K562 (cell line): ENCODE results near the gene ANK3. TPM values are rescaled to one million over a fixed set of nuclear protein-coding genes. Genes with fewer than 3 reads are reported as not detected.

ENCODE experiments used
- BMI1 ChIP-seq: fragments of 150-350 bp; IDR thresholded peaks from 2 replicates; pipeline ENCODE4 v1.6.1; 2014; ENCODE audit warnings: low read length
- CCAR2 ChIP-seq: fragments of 200-400 bp; formaldehyde crosslinking; IDR thresholded peaks from 2 replicates; pipeline ENCODE4 v1.6.1; 2017; ENCODE audit warnings: mild to moderate bottlenecking, low read depth, low read length
- DACH1 ChIP-seq: fragments of 450-650 bp; IDR thresholded peaks from 2 replicates; pipeline ENCODE4 v1.6.1; 2018; ENCODE audit not compliant: partially characterized antibody
- IFI16 ChIP-seq: fragments of 250-450 bp; sonication (Bioruptor Pico); IDR thresholded peaks from 2 replicates; pipeline ENCODE4 v2.1.2; 2022; ENCODE audit warnings: mild to moderate bottlenecking, inconsistent platforms
- IRF2 ChIP-seq: sonication (generic); formaldehyde crosslinking; IDR thresholded peaks from 2 replicates; pipeline ENCODE4 v1.8.1; 2022; ENCODE audit warnings: mild to moderate bottlenecking, missing genetic modification reagents
- KDM4B ChIP-seq, 2 experiments: fragments of 450-650 bp in 1 of 2; sonication (generic) in 1 of 2; IDR thresholded peaks; 2 replicates each; pipeline ENCODE4 v1.6.1; 2016 to 2017; ENCODE audit warnings: borderline replicate concordance in 2 of 2, antibody characterized with exemption in 1 of 2, low read depth in 1 of 2, mild to moderate bottlenecking in 1 of 2
- NR1H2 ChIP-seq: sonication (generic); formaldehyde crosslinking; IDR thresholded peaks from 2 replicates; pipeline ENCODE4 v1.4.0; 2020; ENCODE audit warnings: mild to moderate bottlenecking, missing genetic modification reagents
- NRF1 ChIP-seq, 2 experiments: fragments of 450-650 bp; IDR thresholded peaks in 1 of 2; conservative IDR thresholded peaks in 1 of 2; 2 replicates each; pipeline ENCODE4 v1.6.1; 2014; ENCODE audit warnings: mild to moderate bottlenecking in 2 of 2
- PHTF2 ChIP-seq: fragments of 250-450 bp; sonication (Bioruptor Pico); IDR thresholded peaks from 2 replicates; pipeline ENCODE4 v1.5.0; 2021; ENCODE audit warnings: mild to moderate bottlenecking
- POLR3G ChIP-seq: IDR thresholded peaks from 2 replicates; pipeline ENCODE4 v1.6.1; 2011; ENCODE audit not compliant: insufficient read length, insufficient replicate concordance; ENCODE audit errors: extremely low read depth
- PTTG1 ChIP-seq: fragments of 450-650 bp; IDR thresholded peaks from 2 replicates; pipeline ENCODE4 v1.6.1; 2016; ENCODE audit warnings: low read depth, mild to moderate bottlenecking, missing genetic modification characterization, missing compliant biosample characterization
- SRSF1 ChIP-seq: fragments of 200-400 bp; formaldehyde crosslinking; IDR thresholded peaks from 2 replicates; pipeline ENCODE4 v1.6.1; 2017; ENCODE audit warnings: mild to moderate bottlenecking, low read depth, low read length, moderate library complexity
- ZNF316 ChIP-seq: fragments of 450-650 bp; IDR thresholded peaks from 2 replicates; pipeline ENCODE4 v1.6.1; 2016
- ZNF644 ChIP-seq: fragments of 200-800 bp; sonication (Bioruptor generic); IDR thresholded peaks from 2 replicates; pipeline ENCODE4 v1.6.1; 2016; ENCODE audit warnings: low read depth, missing genetic modification characterization, missing compliant biosample characterization
- ZNF699 ChIP-seq: fragments of 250-450 bp; sonication (Bioruptor Pico); IDR thresholded peaks from 2 replicates; pipeline ENCODE4 v1.8.0; 2021; ENCODE audit warnings: mild to moderate bottlenecking, moderate library complexity; ENCODE audit not compliant: insufficient replicate concordance
- ZNF707 ChIP-seq: fragments of 250-450 bp; sonication (Bioruptor Pico); conservative IDR thresholded peaks from 2 replicates; pipeline ENCODE4 v1.8.0; 2022; ENCODE audit warnings: inconsistent platforms, mild to moderate bottlenecking, moderate library complexity
- polyA plus RNA-seq, 8 experiments: library from polyadenylated mRNA; depleted of rRNA in 4 of 8; stranded (reverse) in 5 of 8; unstranded in 3 of 8; fragments of >200 nt; fragmentation: Nextera tagmentation in 2 of 8; fragmentation: Illumina TruSeq in 1 of 8; extraction: Ambion mirVana in 2 of 8; extraction: Trizol in 1 of 8; gene quantifications; 2 replicates each; pipeline versions ENCODE4 v1.2.1 to v1.2.3, GENCODE V29; 2011 to 2014; ENCODE audit warnings: inconsistent platforms in 1 of 8, missing spikeins in 1 of 8
- total RNA-seq, 7 experiments: library from RNA; depleted of rRNA in 6 of 7; stranded (reverse); fragments of >200 nt in 6 of 7; fragmentation: Illumina TruSeq in 2 of 7; extraction: Trizol in 2 of 7; gene quantifications; 2 replicates each; pipeline versions ENCODE4 v1.2.1 to v1.2.3, GENCODE V29; 2011 to 2021; ENCODE audit warnings: low replicate concordance in 1 of 7
- TF ChIP-seq, protein P1 (sequence below): sonication (generic); formaldehyde crosslinking; IDR thresholded peaks from 2 replicates; pipeline ENCODE4 v1.8.1; 2023; ENCODE audit warnings: mild to moderate bottlenecking, missing genetic modification reagents
- TF ChIP-seq, protein P2 (sequence below): sonication (generic); formaldehyde crosslinking; IDR thresholded peaks from 2 replicates; pipeline ENCODE4 v1.8.0; 2022; ENCODE audit warnings: missing genetic modification reagents, mild to moderate bottlenecking, borderline replicate concordance
- TF ChIP-seq, protein P3 (sequence below): fragments of 250-450 bp; sonication (Bioruptor Pico); IDR thresholded peaks from 2 replicates; pipeline ENCODE4 v1.4.0; 2020; ENCODE audit warnings: mild to moderate bottlenecking, moderate library complexity, borderline replicate concordance
- TF ChIP-seq, protein P4 (sequence below), 2 experiments: IDR thresholded peaks in 1 of 2; conservative IDR thresholded peaks in 1 of 2; 2 replicates each; pipeline ENCODE4 v1.6.1; 2016; ENCODE audit warnings: low read depth in 2 of 2, mild to moderate bottlenecking in 1 of 2, missing compliant biosample characterization in 1 of 2, missing genetic modification characterization in 1 of 2, moderate library complexity in 1 of 2

ANK3 gene
- total and polyA plus RNA-seq, 9 of the 15 experiments (the other 6 are each of a cell fraction or from before 2014, with no cell fraction given), result 10.0 to 32.3 (median 17.9) TPM

DNA sequence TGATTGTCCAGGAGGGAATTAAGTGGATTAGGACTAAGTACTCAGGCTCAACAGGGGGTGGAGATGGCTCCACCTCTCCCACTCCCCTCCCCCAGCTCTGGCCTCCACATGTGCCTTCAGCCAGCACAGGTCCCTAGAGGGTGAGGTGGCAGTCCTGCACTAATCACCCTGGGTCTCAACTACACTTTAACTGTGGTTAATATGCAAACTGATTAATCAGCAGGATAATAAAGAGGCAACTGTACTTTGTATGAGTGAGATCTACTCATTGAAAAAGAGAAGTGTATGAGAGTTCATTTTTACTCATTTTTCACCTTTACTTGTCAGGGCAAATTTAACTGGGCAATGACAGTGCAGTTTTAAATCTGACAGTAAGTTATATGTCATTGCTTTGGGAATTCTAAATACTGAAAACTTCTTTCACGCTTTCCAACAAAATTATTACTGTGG, 259.5 kb downstream of the ANK3 start (continued):
- TF ChIP-seq DACH1 (peak; percentile 90), ZNF644 (tag) (peak; percentile 49; the same call in 1 of the 2 replicates), CCAR2 (no peak), PTTG1 (tag) (no peak), KDM4B (IDR thresholded peaks at IDR 0.05; ENCODE audit: borderline replicate concordance in 2 of 2, low read depth in 1 of 2) (no peak; a peak in 1 of 4 replicates), ZNF699 (no peak), ZNF316 (peak; percentile 99), ZNF707 (CRISPR knock-in tag) (no peak), POLR3G (no peak), IRF2 (CRISPR knock-in tag) (no peak), PHTF2 (CRISPR knock-in tag) (no peak), NRF1 (conservative IDR thresholded peaks at IDR 0.05 in 1 of 2, IDR thresholded peaks at IDR 0.05 in 1 of 2) (no peak), BMI1 (no peak), NR1H2 (CRISPR knock-in tag) (no peak), SRSF1 (no peak), IFI16 (CRISPR knock-in tag) (no peak)
- TF ChIP-seq, protein P1, sequence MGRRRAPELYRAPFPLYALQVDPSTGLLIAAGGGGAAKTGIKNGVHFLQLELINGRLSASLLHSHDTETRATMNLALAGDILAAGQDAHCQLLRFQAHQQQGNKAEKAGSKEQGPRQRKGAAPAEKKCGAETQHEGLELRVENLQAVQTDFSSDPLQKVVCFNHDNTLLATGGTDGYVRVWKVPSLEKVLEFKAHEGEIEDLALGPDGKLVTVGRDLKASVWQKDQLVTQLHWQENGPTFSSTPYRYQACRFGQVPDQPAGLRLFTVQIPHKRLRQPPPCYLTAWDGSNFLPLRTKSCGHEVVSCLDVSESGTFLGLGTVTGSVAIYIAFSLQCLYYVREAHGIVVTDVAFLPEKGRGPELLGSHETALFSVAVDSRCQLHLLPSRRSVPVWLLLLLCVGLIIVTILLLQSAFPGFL (CRISPR knock-in tag), result no peak
- TF ChIP-seq, protein P2, sequence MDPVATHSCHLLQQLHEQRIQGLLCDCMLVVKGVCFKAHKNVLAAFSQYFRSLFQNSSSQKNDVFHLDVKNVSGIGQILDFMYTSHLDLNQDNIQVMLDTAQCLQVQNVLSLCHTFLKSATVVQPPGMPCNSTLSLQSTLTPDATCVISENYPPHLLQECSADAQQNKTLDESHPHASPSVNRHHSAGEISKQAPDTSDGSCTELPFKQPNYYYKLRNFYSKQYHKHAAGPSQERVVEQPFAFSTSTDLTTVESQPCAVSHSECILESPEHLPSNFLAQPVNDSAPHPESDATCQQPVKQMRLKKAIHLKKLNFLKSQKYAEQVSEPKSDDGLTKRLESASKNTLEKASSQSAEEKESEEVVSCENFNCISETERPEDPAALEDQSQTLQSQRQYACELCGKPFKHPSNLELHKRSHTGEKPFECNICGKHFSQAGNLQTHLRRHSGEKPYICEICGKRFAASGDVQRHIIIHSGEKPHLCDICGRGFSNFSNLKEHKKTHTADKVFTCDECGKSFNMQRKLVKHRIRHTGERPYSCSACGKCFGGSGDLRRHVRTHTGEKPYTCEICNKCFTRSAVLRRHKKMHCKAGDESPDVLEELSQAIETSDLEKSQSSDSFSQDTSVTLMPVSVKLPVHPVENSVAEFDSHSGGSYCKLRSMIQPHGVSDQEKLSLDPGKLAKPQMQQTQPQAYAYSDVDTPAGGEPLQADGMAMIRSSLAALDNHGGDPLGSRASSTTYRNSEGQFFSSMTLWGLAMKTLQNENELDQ (CRISPR knock-in tag), result no peak
- TF ChIP-seq, protein P3, sequence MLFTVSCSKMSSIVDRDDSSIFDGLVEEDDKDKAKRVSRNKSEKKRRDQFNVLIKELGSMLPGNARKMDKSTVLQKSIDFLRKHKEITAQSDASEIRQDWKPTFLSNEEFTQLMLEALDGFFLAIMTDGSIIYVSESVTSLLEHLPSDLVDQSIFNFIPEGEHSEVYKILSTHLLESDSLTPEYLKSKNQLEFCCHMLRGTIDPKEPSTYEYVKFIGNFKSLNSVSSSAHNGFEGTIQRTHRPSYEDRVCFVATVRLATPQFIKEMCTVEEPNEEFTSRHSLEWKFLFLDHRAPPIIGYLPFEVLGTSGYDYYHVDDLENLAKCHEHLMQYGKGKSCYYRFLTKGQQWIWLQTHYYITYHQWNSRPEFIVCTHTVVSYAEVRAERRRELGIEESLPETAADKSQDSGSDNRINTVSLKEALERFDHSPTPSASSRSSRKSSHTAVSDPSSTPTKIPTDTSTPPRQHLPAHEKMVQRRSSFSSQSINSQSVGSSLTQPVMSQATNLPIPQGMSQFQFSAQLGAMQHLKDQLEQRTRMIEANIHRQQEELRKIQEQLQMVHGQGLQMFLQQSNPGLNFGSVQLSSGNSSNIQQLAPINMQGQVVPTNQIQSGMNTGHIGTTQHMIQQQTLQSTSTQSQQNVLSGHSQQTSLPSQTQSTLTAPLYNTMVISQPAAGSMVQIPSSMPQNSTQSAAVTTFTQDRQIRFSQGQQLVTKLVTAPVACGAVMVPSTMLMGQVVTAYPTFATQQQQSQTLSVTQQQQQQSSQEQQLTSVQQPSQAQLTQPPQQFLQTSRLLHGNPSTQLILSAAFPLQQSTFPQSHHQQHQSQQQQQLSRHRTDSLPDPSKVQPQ (CRISPR knock-in tag), result no peak
- TF ChIP-seq, protein P4, sequence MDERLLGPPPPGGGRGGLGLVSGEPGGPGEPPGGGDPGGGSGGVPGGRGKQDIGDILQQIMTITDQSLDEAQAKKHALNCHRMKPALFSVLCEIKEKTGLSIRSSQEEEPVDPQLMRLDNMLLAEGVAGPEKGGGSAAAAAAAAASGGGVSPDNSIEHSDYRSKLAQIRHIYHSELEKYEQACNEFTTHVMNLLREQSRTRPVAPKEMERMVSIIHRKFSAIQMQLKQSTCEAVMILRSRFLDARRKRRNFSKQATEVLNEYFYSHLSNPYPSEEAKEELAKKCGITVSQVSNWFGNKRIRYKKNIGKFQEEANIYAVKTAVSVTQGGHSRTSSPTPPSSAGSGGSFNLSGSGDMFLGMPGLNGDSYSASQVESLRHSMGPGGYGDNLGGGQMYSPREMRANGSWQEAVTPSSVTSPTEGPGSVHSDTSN (CRISPR knock-in tag; IDR thresholded peaks at IDR 0.05; ENCODE audit: low read depth), result no peak
- TF ChIP-seq, protein P4 (tag; conservative IDR thresholded peaks at IDR 0.05; ENCODE audit: low read depth), result peak; percentile 95
